Kidney tubule cell (primary cell): ENCODE results near the gene AP3S2.
A peak's percentile ranks its signal among the peaks of the same experiment; 100 is the strongest.
"Not testable (repeated sequence)": the region's sequence is repeated elsewhere in the genome, so short reads cannot be mapped to it uniquely, and the experiment has no call there.

ENCODE experiments used
- DNase-seq: peaks from one replicate; pipeline ENCODE4 v3.0.0-alpha.2; 2018; ENCODE audit warnings: low spot score

Gene AP3S2

DNA sequence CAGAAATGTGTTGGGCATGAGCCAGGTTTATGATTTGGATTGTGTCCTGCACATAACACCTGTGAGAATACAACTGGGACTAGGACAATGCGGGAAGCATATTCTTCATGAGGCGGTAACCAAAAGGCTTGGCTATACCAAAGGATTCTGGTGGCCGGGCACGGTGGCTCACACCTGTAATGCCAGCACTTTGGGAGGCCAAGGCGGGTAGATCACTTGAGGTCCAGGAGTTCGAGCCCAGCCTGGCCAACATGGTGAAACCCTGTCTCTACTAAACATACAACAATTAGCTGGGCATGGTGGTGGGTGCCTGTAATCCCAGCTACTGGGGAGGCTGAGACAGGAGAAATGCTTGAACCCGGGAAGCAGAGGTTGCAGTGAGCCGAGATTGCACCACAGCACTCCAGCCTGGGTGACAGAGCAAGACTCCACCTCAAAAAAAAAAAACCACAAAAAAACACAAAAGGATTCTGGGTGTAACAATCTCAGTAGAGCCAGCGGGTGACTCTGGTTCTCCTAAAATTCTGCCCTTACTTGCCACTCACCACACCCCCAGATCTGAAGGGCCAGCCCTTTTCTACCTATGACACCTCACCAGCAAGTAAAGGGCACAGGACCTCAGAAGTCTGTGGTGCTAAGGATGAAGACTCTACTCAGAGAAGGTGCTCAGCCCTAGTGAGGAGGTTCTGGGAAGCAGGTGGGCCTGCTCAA, 59.2 kb downstream of the AP3S2 start:
- DNase-seq: not testable (repeated sequence)

DNA sequence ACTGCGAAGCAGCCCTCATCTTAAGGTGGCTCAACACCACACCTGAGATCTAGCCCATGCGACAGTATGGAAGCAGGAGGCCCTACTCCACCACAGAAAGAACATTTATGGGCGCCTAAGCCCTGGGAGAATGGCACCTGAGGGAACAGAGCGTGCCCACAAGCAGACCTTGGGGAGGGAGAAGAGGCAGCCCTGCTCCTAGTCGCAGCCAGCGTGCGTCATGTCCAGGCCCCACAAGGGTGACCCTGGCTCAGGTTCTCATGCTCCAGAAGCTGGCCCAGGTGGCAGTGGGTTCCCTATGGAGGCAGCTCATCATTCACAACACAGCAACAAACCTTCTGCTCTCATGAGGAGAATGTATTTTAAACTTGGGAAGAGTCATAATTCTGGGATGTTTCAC, 59.8 kb downstream of the AP3S2 start:
- DNase-seq: no peak

DNA sequence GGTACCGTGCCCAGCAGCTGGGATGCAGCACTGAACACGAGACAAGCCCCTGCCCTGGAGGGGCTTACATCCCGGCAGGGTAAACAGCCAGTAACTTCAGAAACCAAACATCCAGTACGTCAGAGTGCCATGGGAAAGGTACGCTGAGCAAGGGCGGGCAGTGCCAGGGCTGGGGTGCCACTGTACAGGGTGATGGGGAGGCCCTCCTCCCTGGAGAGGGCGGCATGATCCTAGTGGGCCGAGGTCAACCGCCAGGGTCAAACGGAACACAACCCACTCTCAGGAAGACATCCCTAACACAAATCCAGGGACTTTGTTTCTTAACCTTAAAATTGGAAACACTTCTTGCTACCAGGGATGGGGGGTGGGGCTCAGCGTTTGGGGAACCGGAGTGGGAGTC, 63.2 kb downstream of the AP3S2 start:
- no peak for DNase-seq

DNA sequence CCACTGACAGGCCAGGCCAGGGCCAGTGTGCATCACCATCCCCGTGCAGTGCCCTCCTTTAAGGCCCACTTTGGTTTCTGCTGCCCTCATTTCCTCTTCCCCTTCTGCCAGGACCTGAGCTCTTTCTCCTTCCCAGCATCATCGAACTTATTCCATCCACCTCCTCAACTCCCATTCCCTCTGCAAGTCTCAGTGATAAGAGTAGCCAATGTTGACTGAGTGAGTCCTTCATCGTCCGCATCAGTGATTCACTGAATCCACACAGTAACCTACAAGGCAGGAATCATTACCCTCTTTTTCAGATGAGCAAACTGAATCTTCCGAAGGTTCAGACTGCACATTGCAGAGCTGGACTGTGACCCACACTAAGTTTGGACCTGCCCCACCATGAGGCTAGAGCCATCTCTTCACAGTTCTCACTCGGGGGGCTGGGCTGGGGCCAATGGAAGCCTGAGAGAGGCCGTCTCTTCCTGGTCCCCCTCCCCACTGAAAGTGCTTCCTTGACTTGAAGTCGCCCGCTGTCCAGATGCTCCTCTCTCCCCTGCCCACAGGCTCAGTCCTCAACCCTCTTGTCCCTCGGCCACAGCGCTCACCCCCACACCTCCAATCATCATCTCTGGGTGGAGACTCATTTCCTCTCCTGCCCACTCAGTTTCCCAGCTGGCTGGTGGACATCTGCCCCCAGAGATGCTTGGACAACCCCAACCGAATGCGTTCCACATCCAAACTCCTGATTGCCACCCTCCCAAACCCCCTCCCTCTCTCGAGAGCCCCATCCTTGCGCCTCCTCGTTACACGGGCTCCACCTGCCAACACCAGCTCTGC, 64.0 kb downstream of the AP3S2 start:
- DNase-seq: no peak

DNA sequence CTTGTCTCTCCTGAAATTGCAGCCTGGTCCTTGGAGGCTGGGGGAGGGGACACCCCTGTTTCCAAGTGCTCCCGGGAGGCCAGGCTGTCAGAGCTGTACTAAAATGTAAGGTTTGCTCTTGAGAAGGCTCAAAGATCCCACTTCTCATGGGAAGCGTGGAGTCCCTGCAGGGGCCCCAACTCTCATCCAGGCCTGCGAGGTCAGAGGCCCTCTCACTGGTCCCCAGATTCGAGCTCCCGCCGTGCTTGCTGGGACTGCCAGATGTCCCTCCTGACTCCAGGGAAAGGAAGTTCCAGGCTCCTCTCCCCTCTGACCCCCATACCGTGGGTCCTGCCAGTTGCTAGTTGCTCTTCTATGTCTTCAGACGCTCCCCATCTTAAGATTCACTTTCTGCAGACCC, 64.6 kb downstream of the AP3S2 start:
- DNase-seq: no peak

DNA sequence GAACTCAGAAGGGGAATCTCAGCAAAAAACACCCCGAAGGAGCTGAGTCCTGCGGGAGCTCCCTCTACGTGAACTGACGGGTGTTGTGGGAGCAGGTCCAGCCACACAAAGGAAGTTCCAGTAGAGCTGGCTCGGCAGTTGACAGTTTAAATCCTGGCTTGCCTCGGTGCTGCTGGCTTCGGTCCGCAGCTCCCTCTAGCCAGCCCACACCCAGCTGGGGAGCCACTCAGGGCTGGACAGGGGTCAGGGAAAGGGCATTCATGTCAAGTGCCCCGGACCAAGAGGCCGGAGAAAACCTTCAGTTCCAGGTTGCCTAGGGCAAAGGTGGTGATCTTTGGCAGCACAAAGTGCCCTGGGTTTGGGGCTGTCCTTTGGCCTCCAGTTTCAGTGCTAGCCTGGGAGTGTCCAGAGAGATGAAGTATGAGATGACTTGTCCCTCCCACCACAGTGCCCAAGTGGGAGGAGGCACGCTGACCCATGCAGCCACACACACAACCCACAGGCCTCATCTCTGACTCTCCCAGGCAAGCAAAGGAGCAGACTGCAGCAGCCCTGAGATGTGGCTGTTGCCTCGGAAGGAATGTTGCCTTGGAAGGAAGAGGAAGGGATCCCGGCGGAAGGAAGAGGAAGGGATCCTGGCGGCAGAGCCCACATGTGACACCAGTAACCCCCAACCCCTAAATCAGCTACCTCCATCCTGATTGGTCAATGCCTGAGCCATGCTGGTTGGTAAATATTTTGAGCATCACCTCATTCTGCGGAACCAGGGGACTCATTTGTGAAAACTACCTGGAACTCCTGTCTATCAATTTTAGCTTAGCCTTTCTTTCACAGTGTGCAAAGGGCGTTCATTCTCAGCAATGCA, 65.3 kb downstream of the AP3S2 start:
- DNase-seq: peak; percentile 79

DNA sequence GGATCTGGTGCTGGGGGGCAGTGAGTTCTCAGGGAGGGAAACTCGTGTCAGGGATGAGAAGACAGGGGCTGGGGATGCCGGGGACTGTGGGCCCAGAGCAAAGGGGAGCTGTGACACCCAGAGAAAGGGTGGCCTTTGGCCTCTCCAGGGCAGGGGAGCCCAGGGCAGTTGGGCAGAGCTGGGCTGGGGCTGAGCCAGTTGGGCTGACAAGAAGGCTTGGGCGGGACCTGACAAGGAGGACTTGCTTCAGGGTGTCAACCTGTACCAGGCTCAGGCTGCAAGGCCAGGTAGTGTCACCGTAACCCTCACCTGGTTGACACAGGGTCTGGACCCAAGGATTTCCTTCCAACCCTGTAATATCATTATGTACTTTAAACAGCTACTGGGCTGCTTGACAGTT, 66.0 kb downstream of the AP3S2 start:
- DNase-seq: no peak

DNA sequence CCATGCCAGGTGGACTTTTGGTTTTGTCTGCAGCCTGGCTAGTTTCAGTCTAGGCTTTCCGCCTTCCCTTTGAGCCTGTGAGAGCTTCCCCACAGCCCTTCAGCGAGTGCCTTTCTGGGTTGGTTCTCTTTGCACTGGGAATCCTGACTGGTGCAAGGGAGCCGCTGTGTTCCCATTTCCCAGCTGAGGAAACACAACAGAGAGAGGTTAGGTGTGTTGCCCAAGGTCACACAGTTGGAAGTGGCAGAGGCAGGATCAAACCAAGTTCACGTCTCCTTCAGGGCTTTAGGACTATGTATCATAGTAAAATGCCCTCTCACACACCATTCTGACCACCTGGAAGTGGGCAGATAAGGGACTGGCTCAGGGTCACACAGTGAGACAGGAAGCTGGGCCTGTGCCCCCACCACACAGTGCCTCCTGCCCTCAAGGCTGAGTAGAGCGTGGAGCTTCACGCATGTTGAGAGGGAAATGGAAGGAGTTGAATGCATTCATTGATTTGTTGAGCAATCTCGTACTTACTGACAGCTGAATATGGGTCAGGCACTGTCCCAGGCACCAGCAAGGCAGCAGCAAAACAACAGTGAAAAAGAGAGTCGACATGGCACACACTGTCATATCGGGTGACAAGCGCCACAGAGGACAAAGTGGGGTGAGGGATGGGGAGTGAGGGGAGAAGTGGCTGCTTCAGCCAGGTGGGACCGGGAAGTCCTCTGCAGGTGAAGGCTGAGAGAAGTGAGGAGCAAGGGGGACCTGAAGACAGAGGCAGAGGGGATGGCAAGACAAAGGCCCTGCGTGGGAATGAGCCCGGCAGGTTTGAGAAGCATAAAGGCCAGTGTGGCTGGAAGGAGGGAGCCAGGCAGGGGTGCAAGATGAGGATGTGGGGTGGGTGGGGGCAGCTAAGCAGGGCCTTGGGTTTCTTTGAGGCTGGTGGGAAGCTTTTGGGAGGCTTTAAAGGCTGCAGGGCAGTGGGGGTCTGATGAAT, 66.8 kb downstream of the AP3S2 start:
- DNase-seq: no peak

DNA sequence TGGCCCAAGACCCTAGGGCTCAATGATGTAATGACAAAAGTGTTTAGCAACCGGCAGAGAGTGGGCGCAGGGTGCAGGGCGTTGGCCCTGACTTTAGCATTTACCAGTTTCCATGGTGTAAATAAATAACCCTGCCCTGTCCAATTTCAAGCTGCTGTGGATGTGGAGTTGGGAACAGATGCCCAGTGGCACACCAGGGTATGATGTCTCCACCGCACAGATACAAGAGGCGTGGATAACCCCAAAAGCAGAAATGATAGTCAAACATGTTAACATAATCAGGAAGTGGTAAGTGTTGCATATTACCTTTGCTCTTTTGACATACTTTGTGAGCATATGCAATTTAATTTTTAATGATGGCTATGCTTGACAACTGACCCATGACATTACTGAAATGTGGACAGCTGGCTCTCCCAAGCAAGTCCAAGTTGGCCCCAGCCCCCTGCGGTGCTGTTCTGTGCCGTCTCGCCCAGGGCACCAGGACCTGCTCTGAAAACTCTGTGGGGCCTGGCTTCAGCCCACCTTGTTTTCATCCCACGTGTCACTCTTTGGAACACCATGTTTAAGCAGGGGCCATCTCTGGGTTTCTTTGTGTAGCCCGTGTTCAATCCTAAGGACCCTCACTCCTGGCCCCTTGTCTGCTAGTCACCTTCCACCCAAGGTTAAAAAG, 68.4 kb downstream of the AP3S2 start:
- DNase-seq: no peak

DNA sequence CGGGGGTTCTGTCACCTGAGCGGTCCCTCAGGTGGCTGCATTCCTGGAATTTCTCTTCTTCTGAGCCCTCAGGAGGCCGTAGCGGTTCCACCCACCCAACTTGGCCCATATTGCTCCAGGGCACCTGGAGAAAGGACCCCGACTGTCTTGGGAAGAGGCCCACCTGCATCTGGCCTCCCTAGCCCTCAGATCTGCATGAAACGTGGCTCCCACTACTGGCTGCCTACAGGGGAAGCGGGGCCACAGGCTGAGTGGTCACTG, 69.3 kb downstream of the AP3S2 start:
- no peak for DNase-seq

DNA sequence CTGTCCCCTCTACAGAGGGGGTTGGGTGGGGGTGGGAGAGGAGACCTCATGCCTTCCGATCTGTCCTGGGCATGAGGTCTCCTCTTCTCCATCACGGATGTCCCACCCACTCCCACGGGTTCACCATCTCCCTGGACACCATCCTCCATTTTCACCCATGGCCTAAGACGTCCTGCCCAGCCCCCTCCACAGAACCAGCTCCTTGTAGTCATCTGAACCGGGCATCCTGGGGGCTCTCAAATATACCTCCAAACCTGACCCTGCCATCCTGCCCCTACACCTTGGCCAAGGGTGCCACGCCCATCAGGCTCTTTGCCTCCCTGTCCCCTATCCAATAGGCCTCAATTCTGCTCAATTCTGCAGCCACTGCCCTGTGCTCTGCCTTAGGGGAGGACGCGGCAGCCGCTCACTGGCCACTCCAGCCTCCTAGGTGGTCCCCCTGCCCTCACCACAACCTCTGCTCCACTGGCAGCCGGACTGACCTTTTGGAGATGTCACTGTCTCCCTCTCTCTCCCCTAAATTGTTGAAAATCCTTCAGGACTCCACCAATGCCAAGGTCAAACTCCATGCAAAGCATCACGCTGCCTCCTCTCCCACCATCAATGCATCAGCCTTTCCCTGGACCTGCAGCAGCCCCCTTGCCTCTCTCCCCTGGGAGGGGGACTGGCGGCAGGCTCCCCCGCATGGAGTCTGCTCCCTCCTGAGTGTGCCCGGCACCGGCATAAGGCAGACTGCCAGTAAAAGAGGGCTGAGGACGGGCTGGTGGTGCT, 69.8 kb downstream of the AP3S2 start:
- DNase-seq: no peak

DNA sequence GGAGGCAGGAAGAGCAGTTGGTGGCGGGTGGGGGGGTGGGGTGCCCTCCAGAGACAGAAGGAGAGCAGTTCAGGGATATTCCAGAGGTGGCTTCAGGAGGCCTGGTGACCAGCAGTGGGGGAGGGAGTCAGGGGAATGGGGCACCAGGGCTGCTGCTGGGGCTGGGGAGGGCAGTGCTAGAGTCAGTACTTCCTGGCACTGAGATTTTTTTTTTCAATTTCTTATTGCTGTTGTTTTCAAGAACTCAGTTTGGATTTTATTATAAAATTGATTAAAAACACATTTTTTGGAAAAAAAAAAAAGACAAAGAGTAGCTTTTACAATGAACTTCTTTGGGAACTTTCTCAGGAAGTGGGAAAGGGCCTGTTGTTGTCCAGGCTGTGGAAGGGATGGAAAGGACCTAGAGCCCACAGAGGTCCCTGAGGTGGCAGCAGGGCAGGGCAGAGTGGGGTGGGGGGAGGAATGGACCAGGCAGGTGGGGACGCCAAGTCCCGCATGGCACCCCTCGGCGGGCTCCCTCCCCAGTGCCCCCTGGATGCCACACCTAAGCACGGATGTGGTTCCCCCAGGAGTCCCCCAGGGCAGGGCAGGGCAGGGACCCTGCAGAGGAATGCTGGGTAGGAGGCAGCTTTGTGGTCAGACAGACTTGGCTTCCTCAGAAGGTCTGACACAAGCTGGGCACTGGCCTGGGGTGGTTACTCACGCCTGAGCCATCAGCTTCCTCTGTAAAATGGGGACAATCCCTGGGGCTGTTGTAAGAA, 70.7 kb downstream of the AP3S2 start:
- peak; percentile 74 for DNase-seq

DNA sequence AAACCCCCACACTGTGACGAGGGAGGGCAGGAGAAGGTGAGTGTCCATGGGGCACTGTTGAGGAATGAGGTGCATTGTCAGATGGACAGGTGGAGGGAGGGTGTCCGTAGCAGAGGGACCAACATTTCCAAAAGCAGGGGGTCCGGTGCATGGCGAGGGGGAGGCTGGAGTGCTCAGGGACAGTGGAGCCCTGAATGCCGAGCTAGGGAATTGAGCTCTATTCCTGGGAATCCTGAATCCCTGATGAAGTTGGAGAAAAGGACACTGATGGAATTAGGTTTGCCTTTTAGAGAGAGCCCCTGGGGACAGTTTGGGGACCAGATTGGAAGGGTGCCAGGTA, 71.2 kb downstream of the AP3S2 start:
- DNase-seq: no peak

DNA sequence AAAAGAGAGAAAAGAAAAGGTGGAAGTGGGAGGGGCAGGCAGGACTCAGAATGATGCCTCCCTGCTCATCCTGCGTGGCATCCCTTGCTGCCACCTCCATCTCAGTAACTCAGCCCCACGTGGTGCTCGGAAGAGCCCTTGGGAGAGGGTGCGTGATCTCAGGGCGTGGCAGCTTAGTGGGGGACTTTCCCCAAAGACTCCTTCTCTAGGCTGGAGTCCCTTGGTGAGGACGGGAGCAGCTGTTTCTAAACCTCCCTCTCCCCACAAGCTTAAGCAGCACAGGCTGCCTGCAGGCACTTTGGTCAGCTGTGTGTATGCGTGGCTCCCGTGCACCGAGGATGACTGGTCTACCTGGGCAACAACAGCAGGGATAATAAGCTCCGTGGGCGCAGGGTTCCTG, 71.8 kb downstream of the AP3S2 start:
- DNase-seq: peak; percentile 42

DNA sequence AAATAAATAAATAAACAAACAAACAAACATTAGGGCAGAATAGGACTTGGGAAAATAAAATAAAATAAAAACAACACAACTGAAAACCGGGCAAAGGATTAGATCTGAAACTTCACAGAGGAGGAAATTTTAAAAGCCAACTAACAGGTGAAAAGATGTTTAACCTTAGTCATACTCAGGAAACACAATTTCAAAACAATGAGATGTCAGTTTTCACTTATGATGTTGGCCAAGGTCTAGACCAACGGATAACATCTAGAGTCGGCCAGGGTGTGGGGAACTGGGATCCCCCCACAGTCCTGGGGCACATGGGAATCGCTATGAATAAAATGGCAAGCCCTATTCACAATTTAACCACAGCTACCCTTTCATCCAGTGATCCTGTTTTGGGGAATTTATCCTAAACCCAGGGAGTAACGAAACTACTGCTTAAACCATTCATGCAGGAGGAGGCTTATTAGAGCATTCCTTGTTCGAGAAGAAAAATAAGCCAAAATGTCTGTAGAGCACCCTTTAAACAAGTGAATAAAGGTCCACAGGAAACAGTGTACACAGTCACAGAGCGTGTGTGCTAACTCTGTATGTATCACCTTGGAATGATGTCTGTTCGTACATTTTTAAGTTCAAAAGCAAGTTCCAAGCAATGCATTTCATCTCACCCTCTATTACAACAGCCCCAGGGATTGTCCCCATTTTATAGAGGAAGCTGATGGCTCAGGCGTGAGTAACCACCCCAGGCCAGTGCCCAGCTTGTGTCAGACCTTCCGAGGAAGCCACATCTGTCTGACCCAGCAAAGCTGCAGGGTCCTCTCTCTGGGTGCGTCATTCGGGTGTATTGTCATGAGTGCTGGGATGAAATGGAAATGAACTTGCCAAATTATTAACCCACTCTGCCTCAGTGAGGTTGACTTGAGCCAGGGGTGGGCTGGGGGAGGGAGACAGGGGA, 72.9 kb downstream of the AP3S2 start:
- DNase-seq: peak; percentile 91

DNA sequence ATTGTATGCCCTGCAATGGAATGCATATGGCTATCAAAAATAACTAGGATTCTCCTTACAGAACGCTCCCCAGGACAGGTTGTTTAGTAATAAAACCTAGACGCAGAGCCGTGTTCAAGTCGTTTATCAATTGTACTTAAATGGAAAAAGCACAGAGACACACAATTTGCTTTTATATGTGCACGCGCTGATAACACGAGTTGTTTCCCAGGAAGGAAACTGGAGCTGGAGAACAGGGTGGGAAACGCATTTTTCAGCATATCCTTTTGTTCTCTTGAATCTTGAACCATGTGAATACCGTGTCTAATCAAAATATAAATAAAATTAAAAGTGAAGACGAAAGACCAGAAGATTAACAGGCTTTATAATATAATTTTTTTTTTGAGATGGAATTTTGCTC, 75.5 kb downstream of the AP3S2 start:
- no peak for DNase-seq

DNA sequence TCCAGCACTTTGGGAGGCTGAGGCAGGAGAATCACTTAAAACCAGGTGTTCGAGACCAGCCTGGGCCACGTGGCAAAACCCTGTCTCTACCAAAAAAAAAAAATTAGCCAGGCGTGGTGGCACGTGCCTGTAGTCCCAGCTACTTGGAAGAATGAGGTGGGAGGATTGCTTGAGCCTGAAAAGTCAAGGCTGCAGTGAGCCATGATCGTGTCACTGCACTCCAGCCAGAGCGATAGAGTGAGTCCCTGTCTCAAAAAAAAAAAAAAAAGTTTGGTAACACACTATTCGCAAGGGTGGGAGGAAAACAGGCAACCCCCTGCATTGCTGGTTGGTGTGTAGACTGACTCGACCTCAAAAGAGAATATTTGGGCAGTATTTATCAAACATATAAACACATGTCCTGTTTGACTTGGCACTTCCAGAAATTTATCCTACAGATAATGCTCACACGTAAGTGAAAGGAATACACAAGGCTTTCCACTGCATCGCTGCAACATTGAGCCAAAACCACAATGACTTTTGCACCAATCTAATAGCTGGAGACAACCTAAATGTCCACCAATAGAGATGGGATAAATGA, 76.0 kb downstream of the AP3S2 start:
- DNase-seq: no peak

DNA sequence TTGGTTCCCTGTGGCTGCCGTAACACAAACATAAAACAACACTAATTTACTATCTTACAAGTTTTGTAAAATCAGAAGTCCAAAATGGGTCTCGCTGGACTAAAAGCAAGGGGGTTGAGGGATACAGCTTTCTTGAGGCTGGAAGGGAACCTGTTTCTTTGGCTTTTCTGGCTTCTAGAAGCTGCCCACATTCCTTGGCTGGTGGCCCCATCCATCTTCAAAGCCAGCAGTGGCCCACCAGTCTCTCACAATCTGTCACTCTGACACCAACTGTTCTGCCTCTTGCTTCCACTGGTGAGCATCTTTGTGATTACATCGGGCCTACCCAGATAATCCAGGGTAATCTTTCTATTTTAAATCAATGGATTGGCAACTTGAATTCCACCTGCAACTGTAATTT, 78.0 kb downstream of the AP3S2 start:
- DNase-seq: no peak
